HL-60/S4 treated with phorbol 12-myristate 13-acetate at 8.2 ng/mL for 4 days and 3 days (cell line): ENCODE results near the gene NUDCD3.

ENCODE experiments used
- in situ Hi-C: fragments of 300-500 bp; cut with MboI; formaldehyde crosslinking; loops from 2 replicates; pipeline ENCODE4 v1.15.0; 2022; ENCODE audit warnings: low sequenced_read_pairs

The NUDCD3 gene

DNA sequence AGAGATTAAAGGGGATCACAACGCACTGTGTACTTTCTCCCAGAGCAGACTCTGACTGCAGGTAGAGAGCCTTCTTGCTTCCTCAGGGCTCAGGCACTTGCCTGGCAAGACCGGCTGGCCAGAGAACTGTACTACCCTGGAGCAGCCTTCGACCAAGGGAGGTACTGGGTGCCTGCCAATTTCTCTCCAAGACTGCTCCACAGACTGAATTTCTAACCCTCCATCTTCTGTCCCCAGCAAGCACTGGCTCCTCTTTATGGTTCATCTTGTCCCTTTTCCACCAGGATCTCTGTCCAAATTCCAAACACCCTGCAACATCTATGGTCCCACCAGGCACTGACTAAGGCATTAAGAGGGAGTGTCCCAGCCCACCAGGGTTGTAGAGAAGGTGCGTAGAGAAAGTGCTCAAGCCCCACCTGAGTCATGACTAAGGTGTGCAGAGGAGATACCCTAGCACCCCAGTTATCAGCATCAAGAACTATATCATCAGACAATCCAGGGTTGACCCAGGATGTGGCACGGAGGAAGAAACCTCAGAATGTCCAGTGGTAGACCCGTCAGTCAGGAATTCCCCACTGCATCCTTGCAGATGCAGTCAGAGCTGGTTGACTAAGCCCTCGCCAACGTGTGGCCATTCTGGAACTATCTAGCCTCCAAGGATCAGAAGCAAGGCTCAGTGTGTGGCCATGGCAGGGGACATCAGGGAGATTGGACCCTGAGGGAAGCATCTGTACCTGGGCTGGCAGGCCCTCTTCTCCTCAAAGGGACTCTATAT lies 104.1 kb downstream of the NUDCD3 start:
- in situ Hi-C loops, result no loop called here

- in situ Hi-C loops, result no loop called here
Measured at GRCh38 chr7:44385434-44386138, 104.9 kb downstream of the NUDCD3 start.

DNA sequence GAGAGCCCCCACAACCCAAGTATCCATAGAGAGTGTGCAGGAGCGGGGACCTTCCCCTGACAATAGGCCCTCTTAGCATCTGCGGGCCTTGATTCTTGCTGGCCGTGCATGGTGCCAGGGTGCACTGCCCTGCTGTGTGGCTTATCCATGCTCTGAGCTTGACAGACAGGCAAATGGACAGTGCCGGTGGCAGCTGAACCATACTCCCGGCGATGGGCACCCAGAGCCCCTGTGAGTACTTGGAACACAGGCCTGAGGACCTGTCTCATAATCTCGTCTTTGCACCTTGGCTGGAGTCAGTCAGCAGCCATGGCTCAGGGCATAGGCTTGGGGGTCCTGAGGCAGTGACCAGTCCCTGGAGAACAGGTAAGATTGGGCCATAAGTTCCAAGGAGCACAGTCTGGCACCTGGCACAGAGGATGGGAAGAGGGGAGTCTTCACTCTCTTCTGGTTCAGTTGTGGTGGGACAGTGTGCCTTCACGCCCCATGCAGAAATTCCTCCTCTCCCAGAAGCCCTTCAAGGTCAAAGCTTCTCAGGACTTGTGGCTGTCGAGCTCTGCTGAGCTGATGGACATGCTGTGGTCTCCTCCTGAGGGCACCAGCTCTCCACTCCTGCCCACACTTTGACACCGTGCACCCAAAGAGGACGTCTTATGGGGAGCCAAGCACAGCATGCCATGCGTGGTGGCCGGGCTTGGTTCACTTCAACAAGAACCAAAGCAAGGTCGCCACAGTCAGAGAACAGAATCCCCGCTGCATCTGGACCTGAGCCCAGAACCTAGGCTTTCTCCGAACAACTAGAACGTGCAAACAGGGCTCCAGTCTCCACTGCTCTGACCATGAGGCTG lies 105.6 kb downstream of the NUDCD3 start:
- in situ Hi-C loops, result no loop called here

DNA sequence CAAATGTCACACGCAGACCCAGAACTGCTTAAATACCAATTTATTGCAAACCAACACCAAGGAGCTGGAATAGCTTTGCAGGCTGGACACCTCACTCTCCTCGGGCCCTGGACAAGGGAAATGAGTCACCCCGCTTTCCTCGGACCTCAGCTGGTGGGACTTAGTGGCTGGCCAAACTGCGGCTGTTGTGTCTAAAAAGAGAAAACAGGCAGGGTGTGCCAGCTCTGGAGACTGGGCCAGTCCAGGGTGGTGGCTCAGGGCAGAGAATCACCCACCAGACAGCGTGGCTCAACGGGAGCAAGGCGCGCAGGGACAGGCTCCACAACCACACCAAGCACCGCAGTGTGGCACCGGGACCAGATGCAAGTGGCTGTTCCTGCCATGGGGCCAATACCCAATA lies 106.9 kb downstream of the NUDCD3 start:
- in situ Hi-C loops, result no loop called here

DNA sequence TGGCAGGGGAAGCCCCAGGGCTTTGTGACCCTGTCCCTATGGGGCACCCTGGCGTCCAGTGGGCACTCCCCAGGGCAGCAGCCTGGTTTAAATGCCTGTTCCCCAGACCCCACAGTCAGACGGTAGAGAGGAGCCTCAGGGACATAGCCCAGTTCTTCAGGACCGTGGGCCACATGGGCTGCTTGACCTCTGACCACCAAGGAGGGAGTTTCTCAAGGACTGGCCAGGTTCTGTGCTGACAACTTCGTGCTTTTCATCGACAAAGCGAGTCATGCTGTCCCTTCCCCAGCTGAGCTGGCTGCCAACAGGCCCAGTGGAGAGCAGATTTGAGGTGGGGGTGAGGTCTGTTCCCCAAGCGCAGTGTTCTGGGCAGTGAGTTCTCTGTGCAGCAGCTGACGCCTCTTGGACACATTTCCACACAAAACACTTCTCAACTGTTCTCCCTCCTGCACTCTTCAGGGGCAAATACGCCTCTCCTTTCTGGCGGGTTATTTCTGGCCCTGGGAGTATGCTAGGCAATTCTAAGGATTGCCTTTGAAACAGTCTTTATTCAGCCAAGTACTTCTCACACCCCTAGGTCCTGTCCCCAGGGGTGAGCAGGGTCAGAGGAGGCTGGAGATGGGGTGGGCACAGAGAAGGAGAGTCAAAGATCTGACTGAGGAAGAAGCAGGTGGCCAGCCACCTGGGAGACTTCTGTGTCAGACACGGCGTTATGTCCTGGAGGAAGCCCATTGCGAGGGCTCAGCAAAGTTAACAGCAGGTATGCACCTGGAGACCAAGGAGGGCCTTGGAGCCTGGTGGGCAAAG lies 107.8 kb downstream of the NUDCD3 start:
- in situ Hi-C loops, result no loop called here

- in situ Hi-C loops, result no loop called here
Measured at GRCh38 chr7:44381494-44382220, 108.8 kb downstream of the NUDCD3 start.

DNA sequence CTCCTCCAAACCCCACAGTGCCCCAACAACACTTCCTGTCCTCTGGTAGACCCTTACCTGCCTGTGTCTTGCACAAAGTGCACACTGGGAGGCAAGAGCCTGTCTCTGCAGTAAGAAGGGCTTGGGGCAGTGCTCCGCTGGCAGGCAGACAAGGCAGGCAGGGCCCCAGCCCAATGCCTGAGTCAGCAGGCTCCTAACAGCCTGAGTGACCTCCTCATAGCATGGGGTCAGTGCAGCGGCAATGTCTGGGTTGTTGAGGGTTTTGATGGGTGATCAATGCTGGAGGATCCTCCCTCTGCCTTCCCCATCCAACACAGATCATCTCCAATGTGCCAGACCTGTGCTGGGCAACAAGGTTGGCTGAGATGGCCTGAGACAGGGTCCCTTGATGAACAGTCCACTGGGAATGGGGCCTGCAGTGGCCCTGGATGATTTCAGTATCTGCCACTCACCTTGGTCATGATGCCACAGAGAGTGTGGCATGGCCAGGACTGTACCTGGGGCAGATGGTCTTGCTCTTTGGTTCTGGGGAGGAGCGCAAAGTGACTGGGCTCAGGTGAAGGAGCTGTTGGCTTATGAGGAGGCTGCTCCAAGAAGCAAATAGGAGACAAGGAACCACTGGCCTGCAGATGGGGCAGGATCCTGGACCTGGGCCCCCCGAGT lies 109.5 kb downstream of the NUDCD3 start:
- in situ Hi-C loops, result no loop called here

DNA sequence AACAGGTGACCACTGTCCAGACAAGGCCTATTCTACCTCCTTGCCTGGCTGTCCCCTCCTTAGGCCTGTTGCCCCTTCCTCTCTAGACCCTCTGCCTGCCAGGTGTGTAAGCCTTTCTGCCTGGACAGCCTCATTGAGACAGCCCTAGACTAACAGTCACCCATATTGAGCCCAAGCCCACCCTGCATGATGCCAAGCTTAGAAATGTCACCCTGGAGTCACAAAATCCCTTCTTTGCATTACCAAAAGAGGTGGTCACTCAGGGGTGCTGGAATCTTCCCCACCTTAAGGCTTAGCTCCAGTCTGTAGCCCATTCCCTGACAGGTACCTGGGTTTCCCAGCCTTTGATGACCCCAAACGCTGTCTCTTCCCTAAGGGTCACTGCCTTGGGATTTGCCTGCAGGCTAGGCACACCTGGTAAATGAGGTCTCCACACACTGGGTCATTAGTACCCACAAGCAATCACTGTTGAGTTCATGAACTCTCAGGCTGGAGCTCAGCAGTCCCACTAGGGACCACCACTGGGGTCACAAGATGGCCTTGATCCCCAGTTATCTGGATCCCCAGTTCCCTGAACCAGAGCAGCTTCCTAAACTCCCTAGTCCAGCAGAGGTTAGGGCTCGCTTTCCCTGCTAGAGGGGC lies 110.1 kb downstream of the NUDCD3 start:
- in situ Hi-C loops, result no loop called here

- in situ Hi-C loops, result no loop called here
Measured at GRCh38 chr7:44379366-44380188, 110.9 kb downstream of the NUDCD3 start.

DNA sequence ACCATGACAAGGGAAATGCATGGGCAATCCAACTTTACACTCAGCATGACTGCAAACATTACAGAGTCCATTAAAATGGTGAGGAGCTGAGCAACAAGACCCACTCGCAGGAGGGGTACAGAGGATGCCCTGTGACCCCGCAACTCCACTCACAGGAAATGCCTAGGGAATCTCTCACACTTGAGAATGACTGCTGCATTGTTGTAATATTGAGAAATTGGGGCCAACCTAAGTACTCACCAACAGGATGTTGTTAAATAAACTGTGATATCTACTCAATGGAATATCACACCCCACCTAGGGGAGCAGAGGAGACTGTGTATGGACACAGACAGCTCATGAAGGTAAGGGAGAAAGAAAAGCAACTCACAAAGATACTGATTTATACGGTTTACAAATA lies 111.7 kb downstream of the NUDCD3 start:
- in situ Hi-C loops, result no loop called here

DNA sequence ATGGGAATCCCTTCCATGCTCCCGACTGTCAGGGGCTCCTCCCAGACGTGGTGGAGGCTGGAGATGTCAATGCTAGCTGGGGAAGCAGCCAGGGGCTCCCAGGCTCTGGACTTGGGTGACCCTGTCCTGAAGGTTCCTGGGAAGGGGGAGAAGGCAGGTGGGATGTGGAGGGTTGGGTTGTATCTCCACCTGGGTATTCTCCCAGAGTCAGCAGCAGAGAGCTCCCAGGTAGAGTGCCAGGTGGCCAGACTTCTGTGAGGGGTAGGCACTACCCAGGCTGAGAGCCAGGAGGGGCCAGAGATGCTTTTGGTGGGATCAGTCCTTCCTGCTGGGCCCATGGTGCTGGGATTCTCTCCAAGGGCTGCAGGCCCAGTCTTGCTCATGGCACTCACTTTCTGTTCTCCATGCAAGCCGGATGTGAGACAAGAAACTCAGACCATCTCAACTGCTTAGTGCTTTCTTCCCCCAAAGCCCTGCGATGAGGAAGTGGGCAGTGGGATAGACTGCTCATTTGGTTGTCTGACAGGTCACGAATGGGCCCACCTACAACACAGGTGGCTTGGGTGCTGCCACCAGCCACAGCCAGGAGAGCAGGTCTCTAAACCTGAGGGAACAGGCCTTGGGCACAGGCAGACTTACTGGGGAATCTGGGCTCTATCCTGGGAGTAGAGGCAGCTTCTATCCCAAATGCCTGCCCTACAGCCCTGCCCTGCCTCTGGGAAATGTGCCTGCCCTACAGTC lies 112.6 kb downstream of the NUDCD3 start:
- in situ Hi-C loops, result no loop called here

DNA sequence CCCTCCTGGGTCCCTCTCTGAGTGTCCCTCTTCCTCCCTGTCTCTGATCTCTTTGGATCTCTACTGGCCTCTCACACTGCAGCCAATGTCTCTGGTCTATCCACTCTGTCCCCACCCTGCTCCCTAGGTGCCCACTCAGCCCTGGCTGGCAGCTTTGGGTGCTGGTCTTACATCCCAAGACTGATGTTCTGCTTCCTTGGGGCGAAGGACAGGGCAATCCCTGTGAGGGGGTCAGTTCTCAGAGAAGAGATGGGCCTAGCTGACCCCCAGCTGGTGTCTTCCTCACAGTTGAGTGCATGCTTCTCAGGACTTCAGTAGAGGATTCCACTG lies 113.4 kb downstream of the NUDCD3 start:
- in situ Hi-C loops, result no loop called here

- in situ Hi-C loops, result no loop called here
Measured at GRCh38 chr7:44376429-44377133, 113.9 kb downstream of the NUDCD3 start.

- in situ Hi-C loops, result no loop called here
Measured at GRCh38 chr7:44375926-44376342, 114.5 kb downstream of the NUDCD3 start.

GRCh38 chr7:44375236-44375699 lies 115.2 kb downstream of the NUDCD3 start:
- in situ Hi-C loops, result no loop called here

DNA sequence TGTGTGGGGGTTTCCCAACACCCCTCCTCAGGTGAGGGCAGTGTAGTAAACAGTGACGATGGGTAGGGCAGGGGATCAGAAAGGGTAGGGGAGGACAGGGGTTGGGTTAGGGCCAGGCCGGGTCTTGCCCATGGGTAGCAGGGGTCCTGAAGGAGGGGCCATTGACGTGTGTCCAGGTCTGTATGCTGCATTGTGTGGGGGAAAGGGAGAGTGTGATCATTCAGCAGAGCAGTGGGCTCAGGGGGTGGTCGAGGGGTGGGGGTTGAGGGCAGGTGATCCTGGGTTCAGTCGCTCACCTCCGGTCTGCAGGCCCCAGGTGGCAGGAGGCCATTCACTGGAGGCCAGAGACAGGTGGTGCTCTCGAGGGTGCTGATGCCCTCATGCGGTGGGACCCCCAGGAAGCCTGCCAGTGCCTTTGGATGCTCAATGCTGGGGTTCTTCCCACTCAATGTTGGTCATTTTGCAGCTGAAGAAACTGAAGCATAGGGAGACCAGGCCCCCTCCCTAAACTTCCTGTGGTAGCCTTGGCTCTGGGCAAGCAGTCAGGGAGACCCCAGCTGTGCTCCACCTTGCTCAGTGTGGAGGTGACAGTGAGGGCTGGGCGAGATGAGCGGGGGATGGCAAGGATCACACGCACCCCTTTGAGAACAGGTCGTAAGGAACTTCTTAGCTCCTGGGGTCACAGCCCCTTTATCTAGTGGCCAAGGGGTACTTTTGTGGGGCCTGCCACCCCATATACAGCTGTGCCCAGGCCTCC lies 116.3 kb downstream of the NUDCD3 start:
- in situ Hi-C loops, result no loop called here
